ENCODE data around the gene HNRNPH3. TPM values are rescaled to one million over a fixed set of nuclear protein-coding genes. Genes with fewer than 3 reads are reported as not detected.
A peak's percentile ranks its signal among the peaks of the same experiment; 100 is the strongest.

The HNRNPH3 gene
- total RNA-seq, 1 experiment from 2014 or later = 143 TPM

DNA sequence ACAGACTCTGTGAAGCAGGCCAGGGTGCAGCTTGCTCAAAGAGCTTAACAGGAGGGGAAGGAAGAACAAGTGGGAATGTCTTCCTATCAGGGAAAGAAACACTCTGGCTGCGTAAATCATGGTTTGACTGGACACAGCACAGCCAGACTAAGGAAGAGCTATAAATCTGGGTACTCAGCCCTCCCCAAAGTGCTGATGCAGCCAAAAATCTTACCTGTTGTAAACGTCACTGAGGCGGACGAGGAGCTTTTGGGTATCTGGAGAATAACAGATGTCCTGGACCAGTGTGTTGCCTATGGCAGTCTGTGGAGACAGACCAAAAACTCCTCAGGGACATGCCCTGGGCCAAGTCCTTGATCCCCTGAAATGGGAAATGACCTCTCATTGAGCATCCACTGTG, 43.1 kb upstream of the HNRNPH3 start:
- Histone ChIP-seq H3K9me3 (ENCODE audit: control insufficient read depth, insufficient read depth, low read depth, low read length) (no peaks in the 10 kb centered on the region), H3K36me3 (ENCODE audit: control insufficient read depth, insufficient read depth, low read length) (no peaks in the 10 kb centered on the region), H3K4me1 (ENCODE audit: control insufficient read depth, insufficient read depth, low read length) (no peaks in the 10 kb centered on the region), H3K4me3 (ENCODE audit: low read depth in 2 of 2, low read length in 2 of 2) (no peak overlapping the region), H3K27me3 (ENCODE audit: control insufficient read depth, insufficient read depth, low read length) (no peaks in the 10 kb centered on the region), H3K27ac (ENCODE audit: low read length) (no peak overlapping the region)
- TF ChIP-seq CTCF (IDR thresholded peaks at IDR 0.05) = no peak
- ChIA-PET CTCF (interaction anchor here (0.5 kb wide), 1 partner anchor 63 kb away, joined by 11 read pairs; no protein-coding TSS in a partner anchor), POLR2A (no interaction called here)
- in situ Hi-C loops (cut with HindIII; ENCODE audit: low pct_unique_long_range_greater_than_20kb, low sequenced_read_pairs) = no loop called here
- intact Hi-C loops (cut with micrococcal nuclease; ENCODE audit: unreplicated experiment) = no loop called here
- BruUV-seq (replicated peaks) = no TSS peak
- DNase-seq (ENCODE audit: low read depth, low spot score) (no peak), ATAC-seq (no peak)

DNA sequence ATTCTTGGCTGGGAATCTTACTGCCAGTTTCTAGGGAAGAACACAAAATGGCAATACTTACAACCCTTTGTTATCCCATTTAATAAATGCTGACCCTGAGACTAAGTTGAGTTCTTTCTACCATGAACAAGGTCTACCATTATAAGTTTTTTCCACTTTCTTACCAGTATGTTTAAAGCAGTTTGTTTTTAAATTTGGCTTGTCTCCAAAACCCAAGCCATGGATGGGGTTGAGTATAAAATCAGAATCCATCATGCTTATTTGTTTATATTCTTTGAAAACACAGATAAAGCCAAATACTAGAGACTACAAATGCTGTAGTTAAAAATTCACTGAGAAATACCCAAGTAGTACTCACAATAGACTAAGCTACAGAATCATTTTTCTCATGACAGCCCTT, 41.1 kb upstream of the HNRNPH3 start:
- Histone ChIP-seq H3K27me3 (ENCODE audit: control insufficient read depth, insufficient read depth, low read length) (no peaks in the 10 kb centered on the region), H3K9me3 (ENCODE audit: control insufficient read depth, insufficient read depth, low read depth, low read length) (no peaks in the 10 kb centered on the region), H3K36me3 (ENCODE audit: control insufficient read depth, insufficient read depth, low read length) (no peaks in the 10 kb centered on the region), H3K27ac (ENCODE audit: low read length) (no peak overlapping the region), H3K4me1 (ENCODE audit: control insufficient read depth, insufficient read depth, low read length) (no peaks in the 10 kb centered on the region), H3K4me3 (ENCODE audit: low read depth in 2 of 2, low read length in 2 of 2) (no peak overlapping the region)
- DNase-seq (ENCODE audit: low read depth, low spot score) = no peak
- POLR2A ChIA-PET = no interaction called here
- CTCF ChIA-PET = no interaction called here
- ATAC-seq = no peak
- intact Hi-C loops (cut with micrococcal nuclease; ENCODE audit: unreplicated experiment) (no loop called here), in situ Hi-C loops (cut with HindIII; ENCODE audit: low pct_unique_long_range_greater_than_20kb, low sequenced_read_pairs) (no loop called here)
- TF ChIP-seq CTCF (IDR thresholded peaks at IDR 0.05) = no peak
- BruUV-seq (replicated peaks) = no TSS peak

GRCh38 chr10:68296843-68297663, 34.8 kb upstream of the HNRNPH3 start:
- H3K27me3 ChIP-seq (ENCODE audit: control insufficient read depth, insufficient read depth, low read length) = no peaks in the 10 kb centered on the region
- intact Hi-C loops (cut with micrococcal nuclease; ENCODE audit: unreplicated experiment) = no loop called here
- no peak for TF ChIP-seq TCF7L2 (IDR thresholded peaks at IDR 0.05; ENCODE audit: low read depth, low read length)
- no peak for TF ChIP-seq SIN3A (IDR thresholded peaks at IDR 0.05; ENCODE audit: borderline replicate concordance, insufficient read depth, low read depth, low read length)
- TF ChIP-seq, protein P1, sequence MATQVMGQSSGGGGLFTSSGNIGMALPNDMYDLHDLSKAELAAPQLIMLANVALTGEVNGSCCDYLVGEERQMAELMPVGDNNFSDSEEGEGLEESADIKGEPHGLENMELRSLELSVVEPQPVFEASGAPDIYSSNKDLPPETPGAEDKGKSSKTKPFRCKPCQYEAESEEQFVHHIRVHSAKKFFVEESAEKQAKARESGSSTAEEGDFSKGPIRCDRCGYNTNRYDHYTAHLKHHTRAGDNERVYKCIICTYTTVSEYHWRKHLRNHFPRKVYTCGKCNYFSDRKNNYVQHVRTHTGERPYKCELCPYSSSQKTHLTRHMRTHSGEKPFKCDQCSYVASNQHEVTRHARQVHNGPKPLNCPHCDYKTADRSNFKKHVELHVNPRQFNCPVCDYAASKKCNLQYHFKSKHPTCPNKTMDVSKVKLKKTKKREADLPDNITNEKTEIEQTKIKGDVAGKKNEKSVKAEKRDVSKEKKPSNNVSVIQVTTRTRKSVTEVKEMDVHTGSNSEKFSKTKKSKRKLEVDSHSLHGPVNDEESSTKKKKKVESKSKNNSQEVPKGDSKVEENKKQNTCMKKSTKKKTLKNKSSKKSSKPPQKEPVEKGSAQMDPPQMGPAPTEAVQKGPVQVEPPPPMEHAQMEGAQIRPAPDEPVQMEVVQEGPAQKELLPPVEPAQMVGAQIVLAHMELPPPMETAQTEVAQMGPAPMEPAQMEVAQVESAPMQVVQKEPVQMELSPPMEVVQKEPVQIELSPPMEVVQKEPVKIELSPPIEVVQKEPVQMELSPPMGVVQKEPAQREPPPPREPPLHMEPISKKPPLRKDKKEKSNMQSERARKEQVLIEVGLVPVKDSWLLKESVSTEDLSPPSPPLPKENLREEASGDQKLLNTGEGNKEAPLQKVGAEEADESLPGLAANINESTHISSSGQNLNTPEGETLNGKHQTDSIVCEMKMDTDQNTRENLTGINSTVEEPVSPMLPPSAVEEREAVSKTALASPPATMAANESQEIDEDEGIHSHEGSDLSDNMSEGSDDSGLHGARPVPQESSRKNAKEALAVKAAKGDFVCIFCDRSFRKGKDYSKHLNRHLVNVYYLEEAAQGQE (IDR thresholded peaks at IDR 0.05; ENCODE audit: insufficient read depth in 1 of 2, low read depth in 2 of 2, low read length in 1 of 2) = no peak
- no peak for TF ChIP-seq CTCF (IDR thresholded peaks at IDR 0.05)
- TF ChIP-seq POLR2AphosphoS5 (IDR thresholded peaks at IDR 0.05; ENCODE audit: low read depth, low read length) = no peak
- ChIA-PET POLR2A (no interaction called here), CTCF (no interaction called here)
- no peak overlapping the region for H3K4me3 ChIP-seq (ENCODE audit: low read depth in 2 of 2, low read length in 2 of 2)
- H3K27ac ChIP-seq (ENCODE audit: low read length) = no peak overlapping the region
- no peak for DNase-seq (ENCODE audit: low read depth, low spot score)
- BruUV-seq (replicated peaks) = no TSS peak
- H3K36me3 ChIP-seq (ENCODE audit: control insufficient read depth, insufficient read depth, low read length) = no peaks in the 10 kb centered on the region
- no peaks in the 10 kb centered on the region for H3K9me3 ChIP-seq (ENCODE audit: control insufficient read depth, insufficient read depth, low read depth, low read length)
- in situ Hi-C loops (cut with HindIII; ENCODE audit: low pct_unique_long_range_greater_than_20kb, low sequenced_read_pairs) = no loop called here
- peaks cover 5% of the 10 kb centered on the region; the same call in 1 of the 2 replicates for H3K4me1 ChIP-seq (ENCODE audit: control insufficient read depth, insufficient read depth, low read length)
- ATAC-seq = 0 out of 2 replicates have a peak, but pooled peaks have one; percentile 42

All from Panc1 (cell line).